ENCODE measurements around the gene C1QTNF1. TPM values are rescaled to one million over a fixed set of nuclear protein-coding genes. Genes with fewer than 3 reads are reported as not detected.

C1QTNF1 gene
- total RNA-seq, 1 experiment from 2014 or later, result 6.3 TPM

GRCh38 chr17:78998311-78999055 lies 25.5 kb upstream of the C1QTNF1 start:
- Histone ChIP-seq H3K27me3 (replicated peaks; ENCODE audit: insufficient read depth, low read depth, low read length, poor library complexity) (no peaks in the 10 kb centered on the region), H3K9me3 (ENCODE audit: low read depth, low read length, poor library complexity, severe bottlenecking) (no peaks in the 10 kb centered on the region), H3K4me3 (ENCODE audit: low read depth, low read length, poor library complexity, severe bottlenecking) (no peak overlapping the region), H3K4me1 (ENCODE audit: insufficient read depth, low read length, poor library complexity, severe bottlenecking) (no peaks in the 10 kb centered on the region), H3K36me3 (ENCODE audit: insufficient read depth, low read length, poor library complexity, severe bottlenecking) (peaks cover 34% of the 10 kb centered on the region), H3K27ac (ENCODE audit: low read depth, low read length, poor library complexity, severe bottlenecking) (no peak overlapping the region)
- intact Hi-C loops (cut with micrococcal nuclease; ENCODE audit: unreplicated experiment), result no loop called here
- no TSS peak for BruUV-seq (replicated peaks)
- TF ChIP-seq CTCF (conservative IDR thresholded peaks at IDR 0.05; ENCODE audit: low read depth, low read length), result no peak
- TF ChIP-seq EZH2 (IDR thresholded peaks at IDR 0.05; ENCODE audit: borderline replicate concordance, low read depth, low read length, poor library complexity, severe bottlenecking), result no peak
- no peak for DNase-seq (ENCODE audit: low spot score)
- ChIA-PET CTCF (no interaction called here), POLR2A (ENCODE audit: low non-redundant PET) (no interaction called here)

- Histone ChIP-seq H3K27me3 (replicated peaks; ENCODE audit: insufficient read depth, low read depth, low read length, poor library complexity) (no peaks in the 10 kb centered on the region), H3K9me3 (ENCODE audit: low read depth, low read length, poor library complexity, severe bottlenecking) (no peaks in the 10 kb centered on the region), H3K4me1 (ENCODE audit: insufficient read depth, low read length, poor library complexity, severe bottlenecking) (no peaks in the 10 kb centered on the region), H3K36me3 (ENCODE audit: insufficient read depth, low read length, poor library complexity, severe bottlenecking) (peaks cover 34% of the 10 kb centered on the region), H3K27ac (ENCODE audit: low read depth, low read length, poor library complexity, severe bottlenecking) (no peak overlapping the region), H3K4me3 (ENCODE audit: low read depth, low read length, poor library complexity, severe bottlenecking) (no peak overlapping the region)
- no TSS peak for BruUV-seq (replicated peaks)
- no peak for TF ChIP-seq CTCF (conservative IDR thresholded peaks at IDR 0.05; ENCODE audit: low read depth, low read length)
- TF ChIP-seq EZH2 (IDR thresholded peaks at IDR 0.05; ENCODE audit: borderline replicate concordance, low read depth, low read length, poor library complexity, severe bottlenecking), result no peak
- intact Hi-C loops (cut with micrococcal nuclease; ENCODE audit: unreplicated experiment), result no loop called here
- ChIA-PET CTCF (no interaction called here), POLR2A (ENCODE audit: low non-redundant PET) (no interaction called here)
- DNase-seq (ENCODE audit: low spot score), result no peak
Observed at GRCh38 chr17:78999056-78999768, 24.8 kb upstream of the C1QTNF1 start.

GRCh38 chr17:78999947-79000395 lies 24.0 kb upstream of the C1QTNF1 start:
- Histone ChIP-seq H3K36me3 (ENCODE audit: insufficient read depth, low read length, poor library complexity, severe bottlenecking) (peaks cover 31% of the 10 kb centered on the region), H3K27me3 (replicated peaks; ENCODE audit: insufficient read depth, low read depth, low read length, poor library complexity) (no peaks in the 10 kb centered on the region), H3K9me3 (ENCODE audit: low read depth, low read length, poor library complexity, severe bottlenecking) (no peaks in the 10 kb centered on the region), H3K4me3 (ENCODE audit: low read depth, low read length, poor library complexity, severe bottlenecking) (no peak overlapping the region), H3K4me1 (ENCODE audit: insufficient read depth, low read length, poor library complexity, severe bottlenecking) (no peaks in the 10 kb centered on the region), H3K27ac (ENCODE audit: low read depth, low read length, poor library complexity, severe bottlenecking) (no peak overlapping the region)
- ChIA-PET POLR2A (ENCODE audit: low non-redundant PET) (no interaction called here), CTCF (no interaction called here)
- DNase-seq (ENCODE audit: low spot score), result no peak
- no TSS peak for BruUV-seq (replicated peaks)
- TF ChIP-seq EZH2 (IDR thresholded peaks at IDR 0.05; ENCODE audit: borderline replicate concordance, low read depth, low read length, poor library complexity, severe bottlenecking), result no peak
- no peak for TF ChIP-seq CTCF (conservative IDR thresholded peaks at IDR 0.05; ENCODE audit: low read depth, low read length)
- intact Hi-C loops (cut with micrococcal nuclease; ENCODE audit: unreplicated experiment), result no loop called here
